Adipose tissue (tissue), 3 donors: Measurements from ENCODE around the gene GOLIM4. TPM values are rescaled to one million over a fixed set of nuclear protein-coding genes. Genes with fewer than 3 reads are reported as not detected.

ENCODE experiments used
- H3K27ac ChIP-seq: one replicate; pipeline ENCODE4 v1.5.1; 2013; ENCODE audit warnings: low read depth, low read length
- WGBS, 3 donors: extraction: QIAGEN DNeasy Blood & Tissue Kit; methylation state at CpG; one replicate each; pipeline ENCODE4 v1.1.7; 2013; 5-methylcytosine and 5-hydroxymethylcytosine counted together
- polyA plus RNA-seq, 3 donors: library from polyadenylated mRNA; stranded (reverse); fragments of 200-250 nt; gene quantifications; one replicate each; pipeline ENCODE4 v1.2.3, GENCODE V29; 2013
- donor health status: healthy with polysubstance abuse.
- donor health status: Bipolar disorder and iron deficiency.
- donor health status: healthy.

The GOLIM4 gene
- polyA plus RNA-seq, 3 donors, result 6.4 to 21.9 (median 13.1) TPM

DNA sequence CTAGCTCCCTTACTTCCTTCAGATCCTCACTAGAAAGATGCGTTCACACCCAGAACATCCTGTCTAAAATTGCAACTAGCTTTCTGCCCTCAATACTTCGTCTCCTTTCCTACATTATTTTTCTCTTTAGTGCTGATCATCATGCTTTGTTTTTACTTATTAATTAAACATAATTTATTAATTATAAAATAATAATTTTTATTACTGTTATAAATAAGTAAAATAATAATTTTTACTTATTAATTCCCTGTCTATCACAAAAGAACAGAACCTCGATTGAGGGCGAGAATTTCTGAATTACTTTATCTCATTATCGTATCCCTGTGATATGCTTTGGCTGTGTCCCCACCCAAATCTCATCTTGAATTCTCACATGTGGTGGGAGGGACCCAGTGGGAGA, 41.3 kb downstream of the GOLIM4 start:
- WGBS, 3 donors, result 91 to 95% (median 94%) methylated on average over 5 of the region's 5 CpGs
- H3K27ac ChIP-seq, result no peak overlapping the region

DNA sequence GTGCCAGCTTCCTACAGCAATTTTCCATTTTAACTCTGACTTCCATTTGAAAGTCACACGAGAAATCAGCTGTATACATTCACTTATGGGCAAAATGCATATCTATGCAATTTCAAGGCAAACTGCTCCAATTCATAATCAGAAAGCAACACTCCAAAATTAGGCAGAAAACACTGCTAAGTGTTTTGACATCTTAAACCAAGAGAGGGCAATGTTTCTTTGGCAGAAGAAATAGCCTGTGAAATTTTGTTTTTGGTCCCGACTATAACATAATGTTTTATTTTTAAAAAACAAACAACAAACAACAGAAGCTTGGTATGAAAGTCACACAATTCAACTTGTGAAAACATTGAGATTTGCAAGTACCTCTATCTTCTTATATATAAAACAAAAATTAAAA, 42.6 kb downstream of the GOLIM4 start:
- no peak overlapping the region for H3K27ac ChIP-seq
- 55 to 64% (median 59%) methylated on average over 2 of the region's 2 CpGs for WGBS, 3 donors

GRCh38 chr3:168052515-168052914, 43.2 kb downstream of the GOLIM4 start:
- 61 to 90% (median 88%) methylated on average over 2 of the region's 2 CpGs for WGBS, 3 donors
- no peak overlapping the region for H3K27ac ChIP-seq

DNA sequence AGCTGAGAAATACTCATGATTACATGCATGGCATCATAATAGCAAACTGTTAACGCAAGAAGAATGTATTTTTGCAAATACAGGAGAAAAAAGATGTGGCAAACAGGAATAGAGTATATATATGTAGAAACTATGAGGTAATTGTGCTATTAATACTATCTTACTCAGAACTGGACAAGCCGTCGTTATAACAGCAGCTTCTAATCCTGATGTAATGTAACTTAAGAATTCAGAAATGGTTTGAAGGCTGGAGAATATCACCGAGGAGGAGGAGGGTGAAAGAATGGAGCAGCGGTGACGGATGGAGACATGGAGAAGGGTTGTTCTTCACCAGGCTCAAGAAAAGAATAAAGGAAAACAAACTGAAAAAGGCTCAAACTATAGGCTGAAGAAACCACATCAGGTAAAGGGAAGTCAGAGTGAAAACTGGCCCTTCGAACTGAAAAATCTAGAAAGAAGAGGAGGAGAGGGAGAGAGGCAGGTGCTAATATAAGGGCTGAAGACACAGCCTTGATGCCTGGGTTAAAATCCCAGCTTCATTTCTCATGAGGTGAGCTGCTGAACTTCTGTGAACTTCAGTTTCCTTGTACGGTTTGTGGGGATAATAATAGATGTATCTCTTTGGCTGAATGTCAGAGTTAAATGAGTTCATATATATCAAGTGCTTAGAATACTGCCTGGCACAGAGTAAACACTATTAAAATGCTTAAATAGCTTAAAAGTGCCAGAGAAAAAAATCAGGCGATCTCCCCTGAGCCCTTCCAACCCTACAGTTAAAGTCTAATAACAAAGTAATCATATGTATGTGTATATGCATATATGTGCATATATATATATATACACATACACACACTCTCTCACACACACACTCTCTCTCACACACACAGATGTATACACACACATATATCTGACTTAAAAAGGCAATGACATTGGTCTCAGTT, 43.9 kb downstream of the GOLIM4 start:
- no peak overlapping the region for H3K27ac ChIP-seq
- 52 to 65% (median 53%) methylated on average over 9 of the region's 9 CpGs for WGBS, 3 donors

DNA sequence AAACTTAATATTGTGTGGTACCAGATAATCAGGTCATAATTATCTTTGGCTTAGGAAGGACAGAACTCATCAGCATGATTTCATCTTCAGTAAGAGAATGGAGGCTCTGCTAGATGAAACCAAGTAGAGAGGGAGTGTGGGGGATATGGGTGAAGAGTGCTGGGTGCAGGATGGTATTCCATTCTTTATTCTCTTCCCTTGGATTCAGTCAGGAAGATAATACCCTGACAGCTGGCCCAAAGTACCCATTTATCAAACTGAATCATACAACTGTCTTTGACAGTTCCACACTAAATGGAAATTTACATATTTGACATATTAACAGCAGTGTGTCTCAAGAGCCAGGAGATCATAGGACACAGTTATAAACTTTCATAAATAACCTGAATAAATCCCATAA, 44.7 kb downstream of the GOLIM4 start:
- H3K27ac ChIP-seq, result no peak overlapping the region

GRCh38 chr3:168049367-168049974, 46.3 kb downstream of the GOLIM4 start:
- WGBS, 3 donors, result 52 to 70% (median 64%) methylated on average over 6 of the region's 6 CpGs
- no peak overlapping the region for H3K27ac ChIP-seq

GRCh38 chr3:168048414-168049330, 47.1 kb downstream of the GOLIM4 start:
- 66 to 84% (median 71%) methylated on average over 5 of the region's 5 CpGs for WGBS, 3 donors
- H3K27ac ChIP-seq, result no peak overlapping the region

GRCh38 chr3:168047936-168048335, 47.8 kb downstream of the GOLIM4 start:
- no peak overlapping the region for H3K27ac ChIP-seq
- WGBS, 3 donors, result 78 to 88% (median 79%) methylated on average over 3 of the region's 3 CpGs

- 74 to 85% (median 85%) methylated on average over 1 of the region's 1 CpG for WGBS, 3 donors
- no peak overlapping the region for H3K27ac ChIP-seq
Observed at GRCh38 chr3:168047190-168047795, 48.4 kb downstream of the GOLIM4 start.

DNA sequence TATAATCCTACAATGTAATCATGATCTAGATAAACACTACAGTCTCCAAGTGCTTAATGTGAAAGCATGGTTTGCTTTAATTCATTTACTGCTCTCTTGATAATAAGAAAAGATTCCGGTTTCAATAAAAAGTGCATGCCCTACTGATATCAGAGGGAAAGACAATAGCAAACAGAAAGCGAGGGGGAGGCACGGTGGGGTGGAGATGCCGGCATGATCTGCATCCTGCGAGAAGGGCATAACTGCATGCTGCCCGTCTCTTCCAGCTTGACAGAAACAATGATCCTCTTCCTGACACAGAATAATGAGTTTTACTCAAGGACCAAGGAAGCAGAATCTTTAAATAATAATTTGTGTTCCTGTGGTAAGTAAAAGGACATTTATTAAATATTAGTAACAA, 51.7 kb downstream of the GOLIM4 start:
- H3K27ac ChIP-seq, result no peak overlapping the region
- whole genome bisulfite sequencing, 3 donors, result 62 to 77% (median 67%) methylated on average over 6 of the region's 6 CpGs

- no peak overlapping the region for H3K27ac ChIP-seq
- 71 to 84% (median 82%) methylated on average over 6 of the region's 6 CpGs for WGBS, 3 donors
Observed at GRCh38 chr3:168040607-168041208, 55.0 kb downstream of the GOLIM4 start.

DNA sequence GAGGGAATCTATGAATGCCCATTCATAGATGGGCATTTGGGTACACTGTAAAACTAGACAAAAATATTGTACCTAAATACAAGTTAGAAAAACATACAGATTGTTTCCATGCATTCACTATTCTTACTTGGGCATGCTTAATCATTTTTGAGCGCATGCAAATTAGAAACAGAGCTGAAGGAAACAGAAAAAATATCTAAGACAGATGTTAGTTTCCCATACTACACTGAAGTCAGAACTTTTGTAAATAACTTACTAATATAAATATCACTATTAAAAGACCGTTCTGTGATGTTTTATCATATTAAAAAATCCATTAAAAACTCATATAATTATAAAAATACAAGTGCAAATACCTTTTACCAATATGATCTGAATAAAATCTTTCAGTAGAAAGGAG, 58.7 kb downstream of the GOLIM4 start:
- WGBS, 3 donors, result 52 to 93% (median 92%) methylated on average over 2 of the region's 2 CpGs
- H3K27ac ChIP-seq, result no peak overlapping the region

DNA sequence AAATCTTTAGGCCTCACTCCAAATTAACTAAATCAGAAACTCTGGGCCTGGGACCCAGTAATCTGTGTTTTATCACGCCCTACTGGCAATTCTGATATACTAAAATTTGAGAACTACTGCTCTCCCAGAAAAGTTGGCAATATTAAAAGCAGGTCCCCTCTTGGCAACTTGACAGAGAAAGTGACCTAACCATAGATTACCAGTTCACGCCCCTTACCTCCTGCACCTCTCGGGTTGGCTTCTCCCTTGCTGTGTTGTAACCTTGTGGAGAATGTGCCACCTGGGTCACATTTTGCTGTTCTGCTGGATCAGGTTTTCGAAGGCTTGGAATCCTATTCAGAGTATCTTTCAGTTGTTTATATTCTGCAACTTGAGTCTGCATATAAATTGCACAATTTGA, 59.1 kb downstream of the GOLIM4 start:
- 44 to 91% (median 89%) methylated on average over 4 of the region's 4 CpGs for WGBS, 3 donors
- H3K27ac ChIP-seq, result no peak overlapping the region

DNA sequence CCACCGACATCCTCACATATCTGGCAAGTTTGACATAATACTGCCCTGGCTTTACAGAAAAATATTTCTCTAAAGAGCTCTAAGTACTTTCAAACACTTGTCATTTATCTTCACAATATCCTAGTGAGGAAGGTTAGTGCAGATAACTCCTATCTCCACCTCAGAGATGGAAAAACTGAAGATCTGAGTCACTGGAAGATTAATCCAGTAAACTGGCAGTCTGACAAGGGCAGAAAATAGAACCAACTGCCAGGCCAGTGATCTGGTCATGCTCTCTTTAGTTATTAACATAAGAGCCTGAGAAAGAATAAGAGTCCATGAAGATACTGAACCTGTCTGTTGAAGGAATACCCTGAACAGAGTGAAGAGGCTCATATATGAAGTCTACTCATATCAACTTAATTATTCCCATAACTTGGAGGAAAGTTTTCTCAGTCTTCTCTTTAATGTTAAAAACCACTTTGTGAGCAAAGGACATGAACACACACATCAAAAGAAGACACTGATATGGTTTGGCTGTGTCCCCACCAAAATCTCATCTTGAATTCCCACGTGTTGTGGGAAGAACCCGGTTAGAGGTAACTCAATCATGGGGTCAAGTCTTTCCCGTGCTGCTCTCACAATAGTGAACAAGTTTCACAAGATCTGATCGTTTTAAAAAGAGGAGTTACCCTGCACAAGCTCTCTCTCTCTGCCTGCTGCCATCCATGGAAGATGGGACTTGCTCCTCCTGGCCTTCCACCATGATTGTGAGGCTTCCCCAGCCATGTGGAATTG, 61.4 kb downstream of the GOLIM4 start:
- no peak overlapping the region for H3K27ac ChIP-seq
- 76 to 85% (median 76%) methylated on average over 5 of the region's 5 CpGs for WGBS, 3 donors

DNA sequence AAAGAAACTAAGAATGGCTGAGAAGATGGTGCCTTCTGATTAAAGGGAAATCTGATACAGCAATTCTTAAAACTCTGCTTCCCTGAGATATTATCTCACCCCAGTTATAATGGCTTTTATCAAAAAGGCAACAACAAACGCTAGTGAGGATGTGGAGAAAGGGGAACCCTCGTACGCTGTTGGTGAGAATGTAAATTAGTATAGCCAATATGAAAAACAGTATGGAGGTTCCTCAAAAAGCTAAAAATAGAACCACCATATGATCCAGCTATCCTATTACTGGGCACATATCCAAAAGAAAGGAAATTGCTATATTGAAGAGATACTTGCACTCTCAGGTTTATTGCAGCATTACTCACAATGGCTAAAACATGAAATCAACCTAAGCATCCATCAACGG, 65.1 kb downstream of the GOLIM4 start:
- no peak overlapping the region for H3K27ac ChIP-seq
- WGBS, 3 donors, result 62 to 91% (median 68%) methylated on average over 4 of the region's 4 CpGs

DNA sequence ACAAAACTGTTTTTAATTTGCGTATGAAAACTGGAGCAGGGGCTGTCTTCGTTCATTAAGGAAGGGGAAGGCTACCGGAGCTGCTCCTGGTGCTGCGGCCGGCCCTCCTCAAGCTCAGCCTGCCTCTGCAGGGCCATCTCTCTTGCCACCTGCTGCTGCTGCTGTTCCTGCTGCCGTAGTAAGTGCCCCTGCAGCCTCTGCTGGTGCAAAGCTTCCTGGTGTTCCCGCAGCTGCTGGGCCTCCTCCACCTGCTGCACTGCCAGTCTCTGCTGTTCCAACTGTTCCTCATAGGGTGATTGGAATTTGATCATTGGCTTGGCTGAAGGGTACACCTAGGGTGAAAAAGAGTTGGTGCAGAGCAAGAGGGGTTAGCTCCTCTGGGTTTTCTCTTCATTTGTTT, 66.0 kb downstream of the GOLIM4 start:
- 92 to 96% (median 95%) methylated on average over 7 of the region's 7 CpGs for WGBS, 3 donors
- no peak overlapping the region for H3K27ac ChIP-seq

- H3K27ac ChIP-seq, result no peak overlapping the region
- 91 to 94% (median 92%) methylated on average over 1 of the region's 1 CpG for WGBS, 3 donors
Observed at GRCh38 chr3:168028086-168028485, 67.6 kb downstream of the GOLIM4 start.
